HepG2 (cell line): Measurements from ENCODE around the gene UBAP2. TPM values are rescaled to one million over a fixed set of nuclear protein-coding genes. Genes with fewer than 3 reads are reported as not detected.

Experiments used
- ADNP ChIP-seq: sonication (generic); formaldehyde crosslinking; IDR thresholded peaks from 2 replicates; pipeline ENCODE4 v1.4.0; 2020; ENCODE audit warnings: missing genetic modification reagents
- ATF1 ChIP-seq: IDR thresholded peaks from 2 replicates; pipeline ENCODE4 v1.6.1; 2016; ENCODE audit warnings: mild to moderate bottlenecking, control low read depth
- DPF2 ChIP-seq: sonication (generic); formaldehyde crosslinking; IDR thresholded peaks from 2 replicates; pipeline ENCODE4 v1.4.0; 2020; ENCODE audit warnings: mild to moderate bottlenecking, low read depth, missing genetic modification reagents, borderline replicate concordance
- FIP1L1 ChIP-seq: fragments of 200-400 bp; formaldehyde crosslinking; IDR thresholded peaks from 2 replicates; pipeline ENCODE4 v1.6.1; 2018; ENCODE audit warnings: low read depth, mild to moderate bottlenecking, low read length, moderate library complexity, borderline replicate concordance; ENCODE audit not compliant: insufficient read depth
- GZF1 ChIP-seq: sonication (generic); formaldehyde crosslinking; IDR thresholded peaks from 2 replicates; pipeline ENCODE4 v1.5.1; 2020; ENCODE audit warnings: mild to moderate bottlenecking, missing genetic modification reagents
- HOXA7 ChIP-seq: sonication (generic); formaldehyde crosslinking; IDR thresholded peaks from 2 replicates; pipeline ENCODE4 v1.8.1; 2022; ENCODE audit warnings: mild to moderate bottlenecking, missing genetic modification reagents, moderate library complexity
- MAFK ChIP-seq, 2 experiments: IDR thresholded peaks in 1 of 2; conservative IDR thresholded peaks in 1 of 2; 2 replicates each; pipeline ENCODE4 v1.6.1; 2011; ENCODE audit warnings: improper control_type of control experiment in 2 of 2, low read length in 2 of 2
- REL ChIP-seq: sonication (generic); formaldehyde crosslinking; conservative IDR thresholded peaks from 2 replicates; pipeline ENCODE4 v1.8.0; 2022; ENCODE audit warnings: mild to moderate bottlenecking, missing genetic modification reagents, moderate library complexity
- SYNCRIP ChIP-seq: fragments of 200-400 bp; formaldehyde crosslinking; IDR thresholded peaks from 2 replicates; pipeline ENCODE4 v1.6.1; 2018; ENCODE audit warnings: mild to moderate bottlenecking, low read depth, low read length; ENCODE audit not compliant: insufficient read depth
- XRCC5 ChIP-seq: fragments of 200-400 bp; formaldehyde crosslinking; optimal IDR thresholded peaks from 2 replicates; pipeline ENCODE3; 2017; ENCODE audit warnings: mild to moderate bottlenecking, low read length
- ZBTB20 ChIP-seq: sonication (generic); formaldehyde crosslinking; IDR thresholded peaks from 2 replicates; pipeline ENCODE4 v1.8.1; 2023; ENCODE audit warnings: missing genetic modification reagents, low read depth, mild to moderate bottlenecking, borderline replicate concordance
- ZMYM2 ChIP-seq: sonication (generic); formaldehyde crosslinking; IDR thresholded peaks from 2 replicates; pipeline ENCODE4 v1.8.0; 2022; ENCODE audit warnings: mild to moderate bottlenecking, missing genetic modification reagents
- ZNF12 ChIP-seq: sonication (generic); formaldehyde crosslinking; IDR thresholded peaks from 2 replicates; pipeline ENCODE4 v1.5.0; 2020; ENCODE audit warnings: missing genetic modification reagents
- ZNF232 ChIP-seq: sonication (generic); formaldehyde crosslinking; IDR thresholded peaks from 2 replicates; pipeline ENCODE4 v1.4.0; 2020; ENCODE audit warnings: missing genetic modification reagents, borderline replicate concordance
- ZNF256 ChIP-seq: sonication (generic); formaldehyde crosslinking; conservative IDR thresholded peaks from 2 replicates; pipeline ENCODE4 v1.4.0; 2020; ENCODE audit warnings: missing genetic modification reagents
- ZNF33A ChIP-seq: sonication (generic); formaldehyde crosslinking; IDR thresholded peaks from 2 replicates; pipeline ENCODE4 v1.5.1; 2020; ENCODE audit warnings: missing genetic modification reagents, mild to moderate bottlenecking, moderate library complexity, borderline replicate concordance
- ZNF547 ChIP-seq: sonication (generic); formaldehyde crosslinking; IDR thresholded peaks from 2 replicates; pipeline ENCODE4 v1.5.1; 2020; ENCODE audit warnings: mild to moderate bottlenecking, missing genetic modification reagents
- ZNF558 ChIP-seq: sonication (generic); formaldehyde crosslinking; IDR thresholded peaks from 2 replicates; pipeline ENCODE4 v1.9.0; 2022; ENCODE audit warnings: mild to moderate bottlenecking, missing genetic modification reagents, borderline replicate concordance
- ZNF615 ChIP-seq: sonication (generic); formaldehyde crosslinking; IDR thresholded peaks from 2 replicates; pipeline ENCODE4 v1.5.0; 2020; ENCODE audit warnings: mild to moderate bottlenecking, missing genetic modification reagents, borderline replicate concordance
- ZNF75D ChIP-seq: sonication (generic); formaldehyde crosslinking; IDR thresholded peaks from 2 replicates; pipeline ENCODE4 v1.8.1; 2023; ENCODE audit warnings: missing genetic modification reagents, mild to moderate bottlenecking, borderline replicate concordance
- ZNF782 ChIP-seq: sonication (generic); formaldehyde crosslinking; IDR thresholded peaks from 2 replicates; pipeline ENCODE4 v1.4.0; 2020; ENCODE audit warnings: missing genetic modification reagents, mild to moderate bottlenecking, borderline replicate concordance
- ZNF816 ChIP-seq: sonication (generic); formaldehyde crosslinking; IDR thresholded peaks from 2 replicates; pipeline ENCODE4 v1.8.0; 2022; ENCODE audit warnings: missing genetic modification reagents, mild to moderate bottlenecking, borderline replicate concordance
- polyA plus RNA-seq, 8 experiments: library from polyadenylated mRNA; depleted of rRNA in 3 of 8; stranded (reverse) in 7 of 8; unstranded in 1 of 8; fragments of >200 nt; fragmentation: Illumina TruSeq in 4 of 8; extraction: Trizol in 4 of 8; gene quantifications; 2 replicates each; pipeline versions ENCODE4 v1.2.1 to v1.2.3, GENCODE V29; 2011 to 2016; ENCODE audit warnings: low read depth in 4 of 8, missing spikeins in 1 of 8, mixed read lengths in 1 of 8; ENCODE audit not compliant: insufficient read depth in 1 of 8
- total RNA-seq, 5 experiments: library from RNA; depleted of rRNA; stranded (reverse); fragments of >200 nt; fragmentation: Illumina TruSeq; extraction: Trizol; gene quantifications; 2 replicates each; pipeline ENCODE4 v1.2.3, GENCODE V29; 2016; ENCODE audit warnings: low read depth in 1 of 5
- TF ChIP-seq, protein P1 (sequence below): sonication (generic); formaldehyde crosslinking; IDR thresholded peaks from 2 replicates; pipeline ENCODE4 v1.5.0; 2020; ENCODE audit warnings: missing genetic modification reagents
- TF ChIP-seq, protein P2 (sequence below): sonication (generic); formaldehyde crosslinking; conservative IDR thresholded peaks from 2 replicates; pipeline ENCODE4 v1.4.0; 2020; ENCODE audit warnings: missing genetic modification reagents
- TF ChIP-seq, protein P3 (sequence below): sonication (generic); formaldehyde crosslinking; IDR thresholded peaks from 2 replicates; pipeline ENCODE4 v1.8.0; 2022; ENCODE audit warnings: mild to moderate bottlenecking, missing genetic modification reagents, moderate library complexity

The UBAP2 gene
- total and polyA plus RNA-seq, 2 of the 13 experiments (the other 11 are each of a cell fraction or from before 2014, with no cell fraction given): 19.0 to 22.0 TPM

DNA sequence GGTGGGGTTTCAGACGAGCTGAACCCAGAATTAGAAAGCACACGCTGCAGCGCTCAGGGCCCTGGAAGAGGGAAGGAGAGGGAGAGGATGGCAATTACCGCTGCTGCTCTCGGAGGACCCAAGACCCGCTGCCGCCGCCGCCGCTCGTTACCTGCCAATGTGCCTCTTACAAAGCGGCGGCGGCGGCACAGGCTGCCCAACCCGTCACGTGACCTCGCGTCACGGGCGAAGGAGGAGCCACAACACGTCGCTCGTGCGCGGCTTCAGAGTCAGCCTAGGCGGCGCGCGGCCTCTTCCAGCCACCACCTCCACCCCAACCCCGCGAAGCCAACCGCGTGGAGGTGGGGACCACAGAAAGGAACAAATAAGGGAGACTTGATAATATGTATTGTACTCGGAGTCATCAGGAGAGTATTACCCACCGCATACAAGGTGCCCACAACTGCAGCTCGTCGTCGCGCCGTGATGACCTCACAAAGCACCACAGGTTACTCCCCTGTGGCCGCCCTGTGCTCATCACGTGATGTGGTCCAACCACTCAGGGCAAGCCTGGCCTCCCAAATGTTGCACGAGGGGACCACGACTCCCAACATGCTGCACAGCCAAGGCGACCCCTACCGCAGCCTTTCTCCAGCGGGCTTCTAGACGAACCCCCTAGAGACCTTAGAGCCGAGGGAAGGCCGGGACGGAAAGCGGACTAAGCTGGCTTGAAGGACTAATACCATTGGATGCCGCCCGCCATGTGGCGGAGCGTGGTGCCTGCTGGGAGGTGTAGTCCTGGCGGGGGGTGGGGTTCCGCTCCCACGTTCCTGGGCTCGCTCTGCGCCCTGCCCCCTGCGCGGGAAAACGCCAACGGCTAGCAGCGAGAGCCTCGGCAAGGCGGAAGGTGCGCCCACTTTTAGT is at the start of gene UBAP2 (continued):
- TF ChIP-seq ZNF12 (no peak), ZMYM2 (no peak; the same call in 1 of the 2 replicates), ZNF256 (CRISPR knock-in tag) (0 out of 2 replicates have a peak, but pooled peaks have one; percentile 32), FIP1L1 (no peak), ZNF547 (CRISPR knock-in tag) (peak; percentile 60), GZF1 (CRISPR knock-in tag) (0 out of 2 replicates have a peak, but pooled peaks have one; percentile 71), ATF1 (CRISPR knock-in tag) (peak; percentile 98), ZNF75D (CRISPR knock-in tag) (no peak), MAFK (conservative IDR thresholded peaks at IDR 0.05 in 1 of 2, IDR thresholded peaks at IDR 0.05 in 1 of 2; ENCODE audit: low read length in 2 of 2) (no peak), ZNF816 (CRISPR knock-in tag) (0 out of 2 replicates have a peak, but pooled peaks have one; percentile 38), ZNF558 (CRISPR knock-in tag) (no peak; the same call in 1 of the 2 replicates), HOXA7 (CRISPR knock-in tag) (peak; percentile 59; the same call in 1 of the 2 replicates), ZNF615 (CRISPR knock-in tag) (no peak), XRCC5 (peak; percentile 32), REL (CRISPR knock-in tag) (no peak; the same call in 1 of the 2 replicates), SYNCRIP (no peak), ADNP (CRISPR knock-in tag) (no peak), ZNF232 (CRISPR knock-in tag) (peak; percentile 79), ZNF33A (no peak; the same call in 1 of the 2 replicates), DPF2 (CRISPR knock-in tag) (no peak), ZNF782 (CRISPR knock-in tag) (0 out of 2 replicates have a peak, but pooled peaks have one; percentile 58), ZBTB20 (CRISPR knock-in tag) (peak; percentile 85; the same call in 1 of the 2 replicates)
- TF ChIP-seq, protein P1, sequence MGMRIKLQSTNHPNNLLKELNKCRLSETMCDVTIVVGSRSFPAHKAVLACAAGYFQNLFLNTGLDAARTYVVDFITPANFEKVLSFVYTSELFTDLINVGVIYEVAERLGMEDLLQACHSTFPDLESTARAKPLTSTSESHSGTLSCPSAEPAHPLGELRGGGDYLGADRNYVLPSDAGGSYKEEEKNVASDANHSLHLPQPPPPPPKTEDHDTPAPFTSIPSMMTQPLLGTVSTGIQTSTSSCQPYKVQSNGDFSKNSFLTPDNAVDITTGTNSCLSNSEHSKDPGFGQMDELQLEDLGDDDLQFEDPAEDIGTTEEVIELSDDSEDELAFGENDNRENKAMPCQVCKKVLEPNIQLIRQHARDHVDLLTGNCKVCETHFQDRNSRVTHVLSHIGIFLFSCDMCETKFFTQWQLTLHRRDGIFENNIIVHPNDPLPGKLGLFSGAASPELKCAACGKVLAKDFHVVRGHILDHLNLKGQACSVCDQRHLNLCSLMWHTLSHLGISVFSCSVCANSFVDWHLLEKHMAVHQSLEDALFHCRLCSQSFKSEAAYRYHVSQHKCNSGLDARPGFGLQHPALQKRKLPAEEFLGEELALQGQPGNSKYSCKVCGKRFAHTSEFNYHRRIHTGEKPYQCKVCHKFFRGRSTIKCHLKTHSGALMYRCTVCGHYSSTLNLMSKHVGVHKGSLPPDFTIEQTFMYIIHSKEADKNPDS: peak; percentile 85
- TF ChIP-seq, protein P2, sequence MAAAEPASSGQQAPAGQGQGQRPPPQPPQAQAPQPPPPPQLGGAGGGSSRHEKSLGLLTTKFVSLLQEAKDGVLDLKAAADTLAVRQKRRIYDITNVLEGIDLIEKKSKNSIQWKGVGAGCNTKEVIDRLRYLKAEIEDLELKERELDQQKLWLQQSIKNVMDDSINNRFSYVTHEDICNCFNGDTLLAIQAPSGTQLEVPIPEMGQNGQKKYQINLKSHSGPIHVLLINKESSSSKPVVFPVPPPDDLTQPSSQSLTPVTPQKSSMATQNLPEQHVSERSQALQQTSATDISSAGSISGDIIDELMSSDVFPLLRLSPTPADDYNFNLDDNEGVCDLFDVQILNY (CRISPR knock-in tag): peak; percentile 95
- TF ChIP-seq, protein P3, sequence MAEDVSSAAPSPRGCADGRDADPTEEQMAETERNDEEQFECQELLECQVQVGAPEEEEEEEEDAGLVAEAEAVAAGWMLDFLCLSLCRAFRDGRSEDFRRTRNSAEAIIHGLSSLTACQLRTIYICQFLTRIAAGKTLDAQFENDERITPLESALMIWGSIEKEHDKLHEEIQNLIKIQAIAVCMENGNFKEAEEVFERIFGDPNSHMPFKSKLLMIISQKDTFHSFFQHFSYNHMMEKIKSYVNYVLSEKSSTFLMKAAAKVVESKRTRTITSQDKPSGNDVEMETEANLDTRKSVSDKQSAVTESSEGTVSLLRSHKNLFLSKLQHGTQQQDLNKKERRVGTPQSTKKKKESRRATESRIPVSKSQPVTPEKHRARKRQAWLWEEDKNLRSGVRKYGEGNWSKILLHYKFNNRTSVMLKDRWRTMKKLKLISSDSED (CRISPR knock-in tag): no peak
